Body of pancreas (tissue), 4 donors: ENCODE data around the gene NUP205. TPM values are rescaled to one million over a fixed set of nuclear protein-coding genes. Genes with fewer than 3 reads are reported as not detected.

Experiments used
- ATAC-seq: fragments of 150-250 bp; one replicate; pipeline ENCODE4 v1.9.1; 2016
- DNase-seq, 4 donors: peaks; one replicate each; pipeline ENCODE4 v3.0.0-alpha.2; 2019
- H3K27ac ChIP-seq, 4 donors: fragments of 200-600 bp; sonication (generic); 1 replicate in 3 of 4; 2 replicates in 1 of 4; pipeline versions ENCODE4 v1.5.1 to v1.6.1; 2016 to 2019; ENCODE audit warnings: mild to moderate bottlenecking in 1 of 4, mixed read lengths in 1 of 4, moderate library complexity in 1 of 4
- H3K27me3 ChIP-seq, 2 donors: fragments of 200-600 bp; sonication (generic); one replicate each; pipeline ENCODE4 v1.6.0; 2016; ENCODE audit warnings: mild to moderate bottlenecking in 1 of 2
- H3K36me3 ChIP-seq, 2 donors: fragments of 200-600 bp; sonication (generic); replicated peaks in 1 of 2; 2 replicates each; pipeline ENCODE4 v1.5.1; 2016; ENCODE audit warnings: low read depth in 2 of 2; ENCODE audit not compliant: insufficient read depth in 1 of 2
- H3K4me1 ChIP-seq: fragments of 200-600 bp; sonication (generic); one replicate; pipeline ENCODE4 v1.6.0; 2016
- H3K4me3 ChIP-seq, 2 donors: fragments of 200-600 bp; sonication (generic); 1 replicate in 1 of 2; 2 replicates in 1 of 2; pipeline ENCODE4 v1.5.1; 2016 to 2019
- H3K9me3 ChIP-seq, 3 donors: fragments of 200-600 bp; sonication (generic); 1 replicate in 2 of 3; 2 replicates in 1 of 3; pipeline ENCODE4 v1.5.1; 2016
- CTCF ChIP-seq, 7 experiments: fragments of 450-650 bp in 4 of 7; fragments of 200-600 bp in 3 of 7; sonication (generic) in 3 of 7; IDR thresholded peaks; one replicate each; pipeline ENCODE4 v1.5.1; 2016 to 2019; ENCODE audit warnings: antibody characterized with exemption in 7 of 7
- POLR2A ChIP-seq, 3 donors: fragments of 450-650 bp; IDR thresholded peaks; one replicate each; pipeline ENCODE4 v1.6.1; 2016; ENCODE audit warnings: antibody characterized with exemption in 3 of 3, mild to moderate bottlenecking in 2 of 3
- WGBS, 2 donors: methylation state at CpG; one replicate each; pipeline ENCODE4 v1.1.5; 2017; 5-methylcytosine and 5-hydroxymethylcytosine counted together
- intact Hi-C: fragments of 100-400 bp; cut with DNase I; formaldehyde crosslinking; loops from one replicate; pipeline ENCODE4 v1.15.1; 2023
- total RNA-seq, 2 donors: library from RNA; depleted of rRNA; stranded (reverse); fragments of >200 nt; gene quantifications; one replicate each; pipeline ENCODE4 v1.1.0, GENCODE V29; 2016

Gene NUP205
- total RNA-seq, 2 donors from 2014 or later: 13.7 to 24.4 TPM

- Histone ChIP-seq H3K4me1 (peaks cover 20% of the 10 kb centered on the region), H3K27me3 (no peaks in the 10 kb centered on the region), H3K9me3 (no peaks in the 10 kb centered on the region), H3K36me3 (no peaks in the 10 kb centered on the region), H3K27ac (peak overlapping the region; percentile 69 to 90 (median 86)), H3K4me3 (peak overlapping the region; percentile 51 to 98)
- 32 to 42% methylated on average over 14 of the region's 14 CpGs for WGBS, 2 donors
- intact Hi-C loops: no loop called here
- DNase-seq: peak in 3 of 4 donors; percentile 49 to 57 (median 52)
- TF ChIP-seq CTCF (IDR thresholded peaks at IDR 0.05): no peak
- TF ChIP-seq POLR2A (IDR thresholded peaks at IDR 0.05): no peak
- ATAC-seq: peak; percentile 59
Observed at GRCh38 chr7:135661311-135662122, 103.8 kb downstream of the NUP205 start.

GRCh38 chr7:135662123-135662372 is 104.3 kb downstream of the NUP205 start:
- no peak for DNase-seq
- Histone ChIP-seq H3K9me3 (no peaks in the 10 kb centered on the region), H3K27ac (peak overlapping the region; percentile 69 to 90 (median 86)), H3K4me3 (peak overlapping the region; percentile 51 to 98), H3K4me1 (peaks cover 20% of the 10 kb centered on the region), H3K27me3 (no peaks in the 10 kb centered on the region), H3K36me3 (no peaks in the 10 kb centered on the region)
- 6 to 11% methylated on average over 6 to 17 of the region's 17 CpGs for WGBS, 2 donors
- ATAC-seq: no peak
- intact Hi-C loops: no loop called here
- TF ChIP-seq CTCF (IDR thresholded peaks at IDR 0.05) (no peak), POLR2A (IDR thresholded peaks at IDR 0.05) (no peak)

GRCh38 chr7:135662373-135663114 is 104.8 kb downstream of the NUP205 start, which contains the start of gene STMP1:
STMP1 (plus strand) TSS chr7:135662514.
- Histone ChIP-seq H3K27ac (peak within 1 kb of the TSS; percentile 69 to 90 (median 86)), H3K27me3 (no peaks in the 10 kb centered on the region), H3K4me3 (peak within 1 kb of the TSS; percentile 51 to 98), H3K4me1 (peaks cover 20% of the 10 kb centered on the region), H3K9me3 (no peaks in the 10 kb centered on the region), H3K36me3 (no peaks in the 10 kb centered on the region)
- WGBS, 2 donors: 0 to 1% methylated on average over 27 to 60 of the region's 60 CpGs
- intact Hi-C loops: no loop called here
- peak; percentile 99 for ATAC-seq
- peak; percentile 70 to 93 (median 79) for TF ChIP-seq CTCF (IDR thresholded peaks at IDR 0.05)
- TF ChIP-seq POLR2A (IDR thresholded peaks at IDR 0.05): peak; percentile 81 to 95 (median 94)
- peak; percentile 96 to 98 (median 98) for DNase-seq

- no peaks in the 10 kb centered on the region for H3K9me3 ChIP-seq
- peaks cover 20% of the 10 kb centered on the region for H3K4me1 ChIP-seq
- no peaks in the 10 kb centered on the region for H3K36me3 ChIP-seq
- ATAC-seq (no peak), DNase-seq (no peak)
- 69 to 73% methylated on average over 3 of the region's 3 CpGs for WGBS, 2 donors
- no peak overlapping the region for H3K27ac ChIP-seq
- intact Hi-C loops: no loop called here
- H3K27me3 ChIP-seq: no peaks in the 10 kb centered on the region
- H3K4me3 ChIP-seq: no peak overlapping the region
- TF ChIP-seq CTCF (IDR thresholded peaks at IDR 0.05) (no peak), POLR2A (IDR thresholded peaks at IDR 0.05) (no peak)
Observed at GRCh38 chr7:135664046-135664589, 106.4 kb downstream of the NUP205 start.
